CD4-positive, alpha-beta T cell treated with Interleukin-6 for 4 hours (primary cell): ENCODE results near the gene MAP6.
"Not testable (repeated sequence)": the region's sequence is repeated elsewhere in the genome, so short reads cannot be mapped to it uniquely, and the experiment has no call there.

Experiments
- DNase-seq: peaks from one replicate; pipeline ENCODE4 v3.0.0-alpha.2; 2020; ENCODE audit warnings: mixed read lengths

MAP6 gene

GRCh38 chr11:75668451-75669297, at the start of gene MAP6:
Gene MAP6 (minus strand): TSS chr11:75669038. CDS start chr11:75668369, 669 bp downstream.
- DNase-seq, result no peak

DNA sequence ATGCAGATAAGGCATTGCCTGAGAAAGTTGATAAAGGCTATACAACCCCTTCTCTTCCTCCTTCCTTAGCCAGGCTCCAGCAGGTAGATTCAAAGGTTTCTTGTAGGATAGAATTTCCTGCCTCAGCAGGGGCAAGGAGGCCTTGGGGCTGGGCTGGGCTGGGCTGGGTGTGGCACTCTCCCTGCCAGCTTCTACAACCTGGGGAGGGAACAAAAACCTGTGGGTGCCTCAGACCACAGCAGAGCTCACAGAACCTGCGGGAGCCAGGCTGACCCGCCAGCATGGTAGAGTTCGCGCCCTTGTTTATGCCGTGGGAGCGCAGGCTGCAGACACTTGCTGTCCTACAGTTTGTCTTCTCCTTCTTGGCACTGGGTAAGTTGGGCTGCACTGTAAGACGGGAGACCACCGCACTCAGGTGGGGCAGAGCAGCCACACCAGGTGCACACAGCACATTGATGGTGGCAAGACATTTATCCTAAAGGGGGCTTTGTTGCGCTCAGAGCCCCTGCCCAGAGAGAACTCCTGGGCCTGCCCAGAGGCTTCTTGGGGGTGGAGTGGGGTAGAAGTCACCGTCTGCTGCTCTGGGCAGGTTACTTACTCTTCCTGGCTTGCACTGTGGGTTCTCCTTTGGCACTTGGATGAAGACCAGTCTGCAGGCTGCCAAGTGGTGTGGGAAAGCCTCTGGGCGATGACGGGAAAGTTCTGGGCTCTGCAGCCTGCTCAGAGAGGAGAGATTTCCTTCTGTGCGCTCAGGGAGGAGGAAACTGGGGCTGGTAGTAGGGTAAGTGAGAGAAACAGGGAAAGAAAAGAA, 49.0 kb upstream of the MAP6 start, which contains the start of gene MOGAT2:
MOGAT2 (plus strand) TSS at position 231 of the 811 bp plus-strand sequence; CDS start at position 282, 51 bp downstream.
- DNase-seq, result no peak

DNA sequence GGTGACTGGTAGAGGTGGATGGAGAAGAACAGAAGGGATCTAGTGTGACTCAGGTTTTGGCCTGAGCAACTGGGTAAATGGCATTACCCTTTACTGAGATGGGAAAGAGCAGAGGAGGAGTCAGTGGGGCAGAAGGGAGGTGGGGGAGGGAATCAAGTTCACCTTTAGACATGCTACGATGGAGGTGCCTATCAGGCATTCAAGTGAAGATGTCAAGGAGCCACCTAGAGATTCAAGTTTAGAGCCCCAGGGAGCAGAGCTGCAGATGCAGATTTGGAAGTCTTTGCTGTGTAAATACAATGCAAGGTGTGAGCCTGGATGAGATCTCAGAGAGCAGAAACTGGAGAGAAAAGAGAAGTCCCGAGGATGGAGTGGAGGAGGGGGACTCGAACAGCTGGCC, 47.8 kb upstream of the MAP6 start:
- no peak for DNase-seq

DNA sequence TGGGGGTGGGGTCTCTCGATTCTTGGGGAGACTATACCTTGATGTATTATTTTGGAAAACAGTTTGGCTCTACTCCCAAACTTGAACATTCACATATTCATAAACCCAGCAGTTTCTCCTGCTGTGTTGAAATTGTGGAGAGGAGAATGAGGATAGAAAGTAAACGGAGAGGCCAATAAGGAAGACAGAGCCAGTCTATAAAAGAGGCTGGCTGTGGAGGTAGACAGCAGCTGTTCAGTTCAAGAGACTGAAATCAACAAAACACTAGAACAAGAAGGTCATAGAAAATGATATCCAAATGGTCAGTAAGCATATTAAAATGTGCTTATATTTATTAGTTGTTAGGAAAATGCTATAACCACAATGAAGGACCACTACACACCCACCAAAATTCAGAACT, 46.9 kb upstream of the MAP6 start:
- DNase-seq, result no peak

- no peak for DNase-seq
These were observed 45.4 kb upstream of the MAP6 start for GRCh38 chr11:75714211-75714610.

DNA sequence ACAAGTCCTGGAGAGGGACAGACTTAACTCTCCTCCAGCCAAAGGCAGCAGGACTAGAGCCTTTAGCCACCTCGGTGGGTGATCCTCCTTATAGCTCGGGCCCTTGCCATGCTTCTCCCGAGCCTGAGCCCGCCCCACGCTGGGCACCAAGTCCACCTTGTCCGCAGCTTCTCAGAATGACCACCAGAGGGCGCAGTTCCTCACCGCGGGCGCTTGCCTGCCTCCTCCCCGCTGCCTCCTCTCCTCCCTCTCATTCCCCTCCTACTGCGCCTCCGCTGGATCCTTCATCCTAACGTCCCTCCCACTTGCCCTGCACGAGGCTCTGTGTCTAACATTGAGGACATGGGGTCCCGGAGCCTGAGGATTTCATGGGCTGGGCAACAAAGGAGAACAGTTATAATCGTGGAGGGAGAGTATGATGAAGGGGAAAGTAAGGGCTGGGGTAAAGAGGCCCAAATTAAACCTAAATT, 37.5 kb upstream of the MAP6 start:
- DNase-seq, result peak; percentile 73

DNA sequence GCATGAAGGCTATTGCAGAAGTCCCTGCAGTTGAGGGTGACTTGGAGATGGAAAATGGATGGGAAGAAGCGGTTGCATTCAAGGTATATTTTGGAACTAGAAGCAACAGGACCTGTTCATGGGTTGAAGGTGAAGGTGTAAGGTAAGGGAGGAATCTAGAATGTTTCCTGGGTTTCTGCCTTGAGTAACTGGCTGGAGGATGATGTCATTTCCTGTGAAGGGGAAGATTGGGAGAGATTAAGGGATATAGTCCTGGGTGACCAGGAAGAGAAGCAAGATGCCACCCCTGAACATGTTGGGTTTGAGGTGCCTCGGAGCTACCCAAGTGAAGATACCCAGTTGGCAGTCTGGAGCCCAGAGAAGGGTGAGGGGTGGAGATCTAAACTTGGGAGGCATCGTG, 36.7 kb upstream of the MAP6 start:
- DNase-seq, result no peak

GRCh38 chr11:75703695-75704237, 34.9 kb upstream of the MAP6 start:
- DNase-seq, result no peak

GRCh38 chr11:75700940-75701339, 32.1 kb upstream of the MAP6 start:
- DNase-seq, result no peak

GRCh38 chr11:75697906-75698581, 29.2 kb upstream of the MAP6 start:
- no peak for DNase-seq

- DNase-seq, result no peak
These were observed 23.0 kb upstream of the MAP6 start for GRCh38 chr11:75691804-75692203.

DNA sequence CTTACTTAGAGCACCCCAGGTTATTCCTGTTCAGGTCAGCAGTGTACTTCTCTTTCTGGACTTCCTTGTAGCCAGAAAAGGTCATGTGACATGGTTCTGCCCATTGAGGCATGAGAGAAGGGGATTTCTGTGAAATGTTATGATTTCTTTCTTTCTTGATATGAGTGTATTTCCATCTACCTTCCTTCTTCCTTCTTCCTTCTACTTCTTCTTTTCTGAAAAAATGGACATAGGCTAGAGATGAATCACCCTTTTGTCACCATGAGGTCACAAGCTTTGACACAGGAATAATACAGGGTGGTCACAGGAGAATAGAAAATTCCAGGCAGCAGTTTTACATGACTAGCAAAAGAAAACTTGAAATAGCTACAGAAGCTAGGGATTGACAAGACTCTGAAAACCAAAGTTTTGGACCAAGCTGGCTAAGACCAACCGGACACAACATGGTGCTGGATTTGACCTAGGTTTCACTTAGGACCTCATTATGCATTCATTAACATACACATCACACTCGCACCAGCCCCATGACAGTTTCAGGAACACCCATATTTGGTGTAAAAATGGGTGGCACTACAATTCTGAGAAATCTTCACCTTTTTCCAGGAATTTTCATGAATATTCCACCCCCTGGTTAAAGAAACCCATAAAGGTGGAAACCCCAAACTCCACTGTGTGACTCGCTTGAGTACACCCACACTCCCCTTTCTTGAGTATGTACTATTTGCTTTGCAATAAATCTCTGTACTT, 21.2 kb upstream of the MAP6 start:
- DNase-seq, result no peak

DNA sequence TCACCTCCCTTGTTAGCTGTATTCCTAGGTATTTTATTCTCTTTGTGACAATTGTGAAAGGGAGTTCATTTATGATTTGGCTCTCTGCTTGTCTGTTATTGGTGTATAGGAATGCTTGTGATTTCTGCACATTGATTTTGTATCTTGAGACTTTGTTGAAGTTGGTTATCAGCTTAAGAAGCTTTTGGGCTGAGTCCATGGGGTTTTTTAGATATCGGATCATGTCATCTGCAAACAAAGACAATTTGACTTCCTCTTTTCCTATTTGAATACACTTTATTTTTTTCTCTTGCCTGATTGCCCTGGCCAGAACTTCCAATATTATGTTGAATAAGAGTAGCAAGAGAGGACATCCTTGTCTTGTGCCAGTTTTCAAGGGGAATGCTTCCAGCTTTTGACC, 15.0 kb upstream of the MAP6 start:
- DNase-seq, result not testable (repeated sequence)

DNA sequence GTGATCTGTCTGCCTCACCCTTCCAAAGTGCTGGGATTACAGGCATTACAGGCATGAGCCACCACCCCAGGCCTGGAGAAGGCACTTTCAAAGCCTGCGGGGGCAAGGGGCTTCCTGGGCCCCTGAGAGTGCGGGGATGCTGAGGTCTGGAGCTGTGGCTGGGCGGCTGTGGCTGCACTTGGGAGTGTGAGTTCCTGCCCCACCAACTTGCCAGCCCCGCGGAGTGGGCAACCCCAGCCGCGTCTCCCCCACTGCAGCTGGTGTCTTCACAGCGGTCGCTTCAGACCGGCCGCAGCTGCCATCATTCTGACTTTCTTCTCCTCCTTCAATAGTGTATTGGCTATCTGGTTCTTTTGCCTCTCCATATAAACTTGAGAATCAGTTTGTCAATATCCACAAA, 10.7 kb upstream of the MAP6 start:
- DNase-seq, result no peak

GRCh38 chr11:75678620-75679259, 9.9 kb upstream of the MAP6 start:
- no peak for DNase-seq

- no peak for DNase-seq
These were observed 9.1 kb upstream of the MAP6 start for GRCh38 chr11:75677909-75678308.

DNA sequence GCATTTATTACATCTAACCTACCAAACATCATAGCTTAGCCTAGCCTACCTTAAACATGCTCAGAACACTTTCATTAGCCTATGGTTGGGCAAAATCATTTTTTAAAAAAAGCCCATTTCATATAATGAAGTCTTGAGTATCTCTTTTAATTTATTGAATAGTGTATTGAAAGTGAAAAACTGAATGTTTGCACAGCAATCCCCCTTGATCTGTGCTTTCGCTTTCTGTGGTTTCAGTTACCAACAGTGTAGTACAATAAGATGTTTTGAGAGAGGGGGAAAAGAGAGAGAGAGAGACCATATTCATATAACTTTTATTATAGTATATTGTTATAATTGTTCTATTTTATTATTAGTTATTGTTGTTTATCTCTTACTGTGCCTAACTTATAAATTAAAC, 8.4 kb upstream of the MAP6 start:
- DNase-seq, result no peak

DNA sequence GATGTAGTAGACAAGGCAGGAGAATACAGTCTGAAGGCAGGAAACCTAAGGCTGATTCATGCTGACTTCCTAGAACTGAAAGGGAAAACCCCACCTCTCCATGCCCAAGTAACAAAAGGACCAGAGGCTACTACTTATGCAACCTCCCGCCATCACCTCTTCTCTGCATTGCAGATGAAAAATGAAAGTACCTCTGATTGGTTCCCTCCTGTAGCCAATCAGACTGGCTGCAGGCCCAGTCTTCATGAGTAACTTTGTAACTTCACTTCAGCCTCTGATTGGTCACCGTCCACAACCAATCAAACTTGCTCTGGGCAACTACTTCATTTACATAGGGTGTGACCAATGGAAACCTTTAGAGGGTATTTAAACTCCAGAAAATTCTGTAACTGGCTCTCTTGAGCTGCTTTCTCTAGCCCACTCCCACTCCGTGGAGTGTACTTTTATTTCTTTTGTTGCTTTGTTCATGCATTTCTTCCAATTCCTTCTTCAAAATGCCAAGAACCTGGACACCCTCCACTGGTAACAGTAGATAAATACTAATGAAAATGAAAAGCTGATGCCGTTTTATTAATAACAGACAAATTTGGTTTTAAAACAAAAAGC, 5.2 kb upstream of the MAP6 start:
- DNase-seq, result no peak

GRCh38 chr11:75667831-75668450, 897 bp downstream of the MAP6 start:
- DNase-seq, result peak; percentile 9

DNA sequence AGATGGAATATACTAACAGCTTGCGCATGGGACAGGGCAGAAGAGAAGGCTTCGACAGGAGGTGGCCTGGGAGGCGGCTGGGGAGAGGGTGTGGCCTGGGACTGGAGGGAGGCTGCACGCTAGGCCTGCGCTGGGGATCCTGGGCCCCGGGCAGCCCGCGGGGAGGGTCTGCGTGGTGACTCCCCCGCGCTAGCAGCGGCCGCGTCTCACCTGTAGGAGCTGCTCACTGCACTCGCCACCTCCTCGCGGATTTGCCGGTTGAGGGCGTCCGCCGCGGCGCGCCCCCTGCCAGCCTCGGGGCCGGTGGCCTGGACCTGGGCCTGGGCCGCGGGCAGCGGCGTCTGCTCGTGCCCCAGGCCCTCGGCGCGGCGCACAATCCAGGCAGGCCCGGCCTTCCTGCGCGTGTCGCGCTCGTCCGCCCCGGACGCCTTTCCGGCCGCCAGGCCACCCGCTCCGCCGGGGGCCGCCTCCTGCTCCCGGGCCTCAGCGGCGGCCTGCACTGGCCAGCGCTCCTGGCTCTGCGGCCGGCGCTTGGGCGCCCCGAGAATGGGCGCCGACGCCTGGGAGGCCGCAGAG, 1.5 kb downstream of the MAP6 start:
- no peak for DNase-seq
